Calu3 (cell line): Measurements from ENCODE around the gene SLC2A8. TPM values are rescaled to one million over a fixed set of nuclear protein-coding genes. Genes with fewer than 3 reads are reported as not detected.

ENCODE experiments used
- BruUV-seq: library from RNA; stranded (reverse); fragments of 400-500 nt; replicated peaks from 2 replicates; lab custom pipeline; 2021; lab: Mats Ljungman, UMichigan
- CTCF ChIA-PET: fragments of 300-600 bp; sonication (Branson Sonifier 250); formaldehyde crosslinking; loops from one replicate; lab custom pipeline; 2022; ENCODE audit warnings: antibody characterized with exemption; lab: Charles Lee
- DNase-seq: peaks from one replicate; pipeline ENCODE4 v3.0.0; 2022
- H3K27ac Mint-ChIP-seq: one replicate; pipeline ENCODE4 v1.8.0; 2022; ENCODE audit warnings: mixed read lengths; ENCODE audit not compliant: unreplicated experiment
- H3K27me3 Mint-ChIP-seq: one replicate; pipeline ENCODE4 v1.8.0; 2022; ENCODE audit warnings: mixed read lengths; ENCODE audit not compliant: unreplicated experiment
- H3K36me3 Mint-ChIP-seq: one replicate; pipeline ENCODE4 v1.8.0; 2022; ENCODE audit warnings: mild to moderate bottlenecking, moderate library complexity, mixed read lengths; ENCODE audit not compliant: insufficient read depth, unreplicated experiment
- H3K4me1 Mint-ChIP-seq: one replicate; pipeline ENCODE4 v1.8.0; 2022; ENCODE audit warnings: mild to moderate bottlenecking, low read depth, mixed read lengths; ENCODE audit not compliant: unreplicated experiment
- H3K4me3 Mint-ChIP-seq: one replicate; pipeline ENCODE4 v1.8.0; 2022; ENCODE audit warnings: mild to moderate bottlenecking, low read depth, moderate library complexity, mixed read lengths; ENCODE audit not compliant: unreplicated experiment
- H3K9me3 Mint-ChIP-seq: one replicate; pipeline ENCODE4 v1.8.0; 2022; ENCODE audit warnings: low read depth, mixed read lengths; ENCODE audit not compliant: unreplicated experiment
- CTCF ChIP-seq: fragments of 200-600 bp; IDR thresholded peaks from one replicate; pipeline ENCODE4 v1.8.0; 2022; ENCODE audit warnings: antibody characterized with exemption; ENCODE audit not compliant: unreplicated experiment
- intact Hi-C: fragments of 100-400 bp; cut with micrococcal nuclease; formaldehyde crosslinking; loops from one replicate; pipeline ENCODE4 v1.10.0; 2022; ENCODE audit not compliant: unreplicated experiment
- total RNA-seq: library from RNA; stranded (reverse); gene quantifications from 2 replicates; pipeline ENCODE4 v1.2.3, GENCODE V29; 2022

SLC2A8 gene
- total RNA-seq, 1 experiment from 2014 or later = 10.8 TPM

DNA sequence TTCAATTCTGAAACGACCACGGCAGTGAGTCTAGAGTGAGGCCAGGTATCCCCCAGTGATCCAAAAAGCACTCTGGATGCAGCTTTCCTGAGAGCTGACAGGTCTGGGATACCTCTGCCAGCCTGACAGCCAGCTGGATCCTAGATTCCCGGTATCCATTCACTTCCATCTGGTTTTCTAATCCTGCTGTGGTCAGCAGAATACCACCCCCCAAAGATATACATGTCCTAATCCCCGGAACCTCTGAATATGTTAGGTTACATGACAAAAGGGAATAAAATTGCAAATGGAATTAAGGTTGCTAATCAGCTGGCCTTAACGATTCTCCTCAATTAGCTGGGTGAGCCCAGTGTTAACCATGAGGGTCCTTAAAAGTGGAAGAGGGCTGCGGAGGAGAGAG lies 25.8 kb downstream of the SLC2A8 start:
- CTCF ChIA-PET = no interaction called here
- H3K27me3 Mint-ChIP-seq = no peaks in the 10 kb centered on the region
- BruUV-seq = no TSS peak

GRCh38 chr9:127423476-127423933 lies 26.5 kb downstream of the SLC2A8 start:
- H3K9me3 Mint-ChIP-seq = no peaks in the 10 kb centered on the region
- intact Hi-C loops = no loop called here
- peak overlapping the region; percentile 93 for H3K27ac Mint-ChIP-seq
- CTCF ChIA-PET = interaction anchor here (0.6 kb wide), 1 partner anchor 594 kb away, joined by 3 read pairs; no protein-coding TSS in a partner anchor
- peaks cover 8% of the 10 kb centered on the region for H3K4me1 Mint-ChIP-seq
- peaks cover 21% of the 10 kb centered on the region for H3K36me3 Mint-ChIP-seq
- DNase-seq = no peak
- no peak for TF ChIP-seq CTCF
- TSS peak; percentile 71 for BruUV-seq
- peak overlapping the region; percentile 99 for H3K4me3 Mint-ChIP-seq
- H3K27me3 Mint-ChIP-seq = no peaks in the 10 kb centered on the region

More for the DNA sequence above, 25.8 kb downstream of the SLC2A8 start:
- no peaks in the 10 kb centered on the region for H3K9me3 Mint-ChIP-seq
- intact Hi-C loops = no loop called here
- no peak for DNase-seq
- no peak for TF ChIP-seq CTCF
- peaks cover 21% of the 10 kb centered on the region for H3K36me3 Mint-ChIP-seq
- peak overlapping the region; percentile 93 for H3K27ac Mint-ChIP-seq
- peak overlapping the region; percentile 99 for H3K4me3 Mint-ChIP-seq
- peaks cover 8% of the 10 kb centered on the region for H3K4me1 Mint-ChIP-seq

DNA sequence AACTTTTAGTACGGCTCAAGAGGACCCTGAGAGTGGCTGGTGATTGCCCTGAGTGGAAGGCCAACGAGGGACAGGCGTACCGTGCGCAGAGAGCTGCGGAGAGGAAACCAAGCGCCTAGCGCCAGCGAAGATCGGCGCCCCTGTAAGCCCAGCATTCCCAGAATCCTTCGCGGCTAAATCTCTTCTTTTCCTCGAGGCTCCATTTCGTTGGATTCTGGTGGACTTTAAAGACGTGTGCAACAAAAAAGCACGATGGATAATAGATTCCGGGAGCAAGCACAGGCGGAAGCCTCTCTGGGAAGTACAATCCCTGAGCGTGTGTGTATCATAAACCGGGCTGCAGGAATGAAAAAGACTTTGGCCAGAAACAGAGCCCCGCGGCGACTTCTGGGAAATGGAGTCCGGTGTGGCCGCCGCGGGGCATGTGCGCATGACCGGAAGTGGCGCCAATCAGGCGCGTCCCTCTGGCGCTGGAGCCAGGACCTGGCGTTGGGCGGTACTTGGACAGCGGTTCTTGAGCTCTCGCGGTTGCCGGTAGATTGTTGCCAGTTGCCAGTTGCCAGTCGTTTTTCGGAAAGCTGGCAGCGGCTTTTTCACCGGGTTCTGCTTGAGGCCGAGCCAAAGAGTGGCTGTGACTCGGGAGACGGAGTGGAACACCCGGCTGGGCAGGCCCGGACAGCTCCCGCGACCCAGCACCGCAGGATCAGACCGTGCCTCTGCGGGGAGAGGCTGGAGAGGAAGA lies 27.1 kb downstream of the SLC2A8 start, which contains the start of gene ZNF79:
ZNF79 (plus strand) TSS at position 449 of the 742 bp plus-strand sequence. CDS start 406 bp downstream, outside the sequence.
- peaks cover 8% of the 10 kb centered on the region for H3K4me1 Mint-ChIP-seq
- CTCF ChIA-PET = interaction anchor here (0.6 kb wide), 1 partner anchor 594 kb away, joined by 3 read pairs; no protein-coding TSS in a partner anchor
- DNase-seq = peak; percentile 88
- no peaks in the 10 kb centered on the region for H3K9me3 Mint-ChIP-seq
- BruUV-seq = no TSS peak
- no peak for TF ChIP-seq CTCF
- peak within 1 kb of the TSS; percentile 99 for H3K4me3 Mint-ChIP-seq
- intact Hi-C loops = no loop called here
- no peaks in the 10 kb centered on the region for H3K27me3 Mint-ChIP-seq
- peak within 1 kb of the TSS; percentile 93 for H3K27ac Mint-ChIP-seq
- peaks cover 21% of the 10 kb centered on the region for H3K36me3 Mint-ChIP-seq

GRCh38 chr9:127424676-127424999 lies 27.7 kb downstream of the SLC2A8 start:
- CTCF ChIA-PET = no interaction called here

More at GRCh38 chr9:127424676-127424999, 27.7 kb downstream of the SLC2A8 start:
- Mint-ChIP-seq H3K4me1 (peaks cover 8% of the 10 kb centered on the region), H3K27ac (peak overlapping the region; percentile 93), H3K9me3 (no peaks in the 10 kb centered on the region), H3K4me3 (peak overlapping the region; percentile 99), H3K27me3 (no peaks in the 10 kb centered on the region), H3K36me3 (peaks cover 25% of the 10 kb centered on the region)
- intact Hi-C loops = no loop called here
- no peak for DNase-seq
- TSS peak; percentile 37 for BruUV-seq
- TF ChIP-seq CTCF = no peak
